Neural cell (in vitro differentiated cells): ENCODE data around the gene HOXA10.
A peak's percentile ranks its signal among the peaks of the same experiment; 100 is the strongest.

ENCODE experiments used
- CTCF ChIP-seq: fragments of 450-650 bp; IDR thresholded peaks from 2 replicates; pipeline ENCODE4 v1.5.1; 2014; ENCODE audit warnings: antibody characterized with exemption, mild to moderate bottlenecking, moderate library complexity; ENCODE audit not compliant: poor library complexity, severe bottlenecking
- EZH2 ChIP-seq: fragments of 200-600, 300-800 bp; shearing (Covaris generic), sonication (generic); IDR thresholded peaks from 2 replicates; pipeline ENCODE4 v1.6.1; 2014; ENCODE audit warnings: antibody characterized with exemption, low read length, borderline replicate concordance, mild to moderate bottlenecking; ENCODE audit not compliant: insufficient read depth, poor library complexity, severe bottlenecking
- POLR2AphosphoS5 ChIP-seq: IDR thresholded peaks from 2 replicates; pipeline ENCODE4 v1.6.1; 2012
- REST ChIP-seq: IDR thresholded peaks from 2 replicates; pipeline ENCODE4 v1.6.1; 2012; ENCODE audit warnings: borderline replicate concordance
- TAF1 ChIP-seq: IDR thresholded peaks from 2 replicates; pipeline ENCODE4 v1.6.1; 2012; ENCODE audit warnings: low read depth

GRCh38 chr7:27211764-27212204 lies 37.7 kb upstream of the HOXA10 start:
- TF ChIP-seq TAF1 (no peak), CTCF (no peak), EZH2 (no peak), REST (no peak), POLR2AphosphoS5 (peak; percentile 77)
